Osteocyte (in vitro differentiated cells): ENCODE measurements around the gene H3-3A. TPM values are rescaled to one million over a fixed set of nuclear protein-coding genes. Genes with fewer than 3 reads are reported as not detected.

Source experiments
- DNase-seq: peaks from one replicate; pipeline ENCODE4 v3.0.0; 2021; ENCODE audit warnings: mixed read lengths; ENCODE audit not compliant: unreplicated experiment; ENCODE audit errors: extremely low spot score
- H3K27ac Mint-ChIP-seq: one replicate; pipeline ENCODE4 v1.8.0; 2021; ENCODE audit warnings: mild to moderate bottlenecking, mixed read lengths; ENCODE audit not compliant: unreplicated experiment
- H3K27me3 Mint-ChIP-seq: one replicate; pipeline ENCODE4 v1.8.0; 2021; ENCODE audit warnings: mixed read lengths; ENCODE audit not compliant: unreplicated experiment
- H3K36me3 Mint-ChIP-seq: one replicate; pipeline ENCODE4 v1.8.0; 2021; ENCODE audit warnings: mixed read lengths; ENCODE audit not compliant: unreplicated experiment
- H3K4me1 Mint-ChIP-seq: one replicate; pipeline ENCODE4 v1.8.0; 2021; ENCODE audit warnings: mixed read lengths; ENCODE audit not compliant: unreplicated experiment
- H3K4me3 Mint-ChIP-seq: one replicate; pipeline ENCODE4 v1.8.0; 2021; ENCODE audit warnings: mild to moderate bottlenecking, moderate library complexity, mixed read lengths; ENCODE audit not compliant: unreplicated experiment
- H3K9me3 Mint-ChIP-seq: one replicate; pipeline ENCODE4 v1.8.0; 2021; ENCODE audit warnings: mixed read lengths; ENCODE audit not compliant: unreplicated experiment
- CTCF ChIP-seq: fragments of 200-600 bp; sonication (generic); IDR thresholded peaks from 2 replicates; pipeline ENCODE4 v1.5.0; 2021; ENCODE audit warnings: antibody characterized with exemption, mild to moderate bottlenecking, moderate library complexity
- long read RNA-seq: library from polyadenylated mRNA; unstranded; transcript quantifications from one replicate; pipeline ENCODE4 v2.0.0, GENCODE V29; 2021
- total RNA-seq: library from RNA; stranded (reverse); gene quantifications from 2 replicates; pipeline ENCODE4 v1.2.1, GENCODE V29; 2021

The H3-3A gene
- total RNA-seq = 505 and 524 TPM in 2 replicates
- long read RNA-seq, transcript H3F3A-203 (4 exons, 1,088 nt) = major isoform, 414 of 417 reads
- long read RNA-seq, partial matches to known transcripts = 0 of 417 reads
- long read RNA-seq, other reads (novel, unspliced or antisense) = 3 of 417 reads

DNA sequence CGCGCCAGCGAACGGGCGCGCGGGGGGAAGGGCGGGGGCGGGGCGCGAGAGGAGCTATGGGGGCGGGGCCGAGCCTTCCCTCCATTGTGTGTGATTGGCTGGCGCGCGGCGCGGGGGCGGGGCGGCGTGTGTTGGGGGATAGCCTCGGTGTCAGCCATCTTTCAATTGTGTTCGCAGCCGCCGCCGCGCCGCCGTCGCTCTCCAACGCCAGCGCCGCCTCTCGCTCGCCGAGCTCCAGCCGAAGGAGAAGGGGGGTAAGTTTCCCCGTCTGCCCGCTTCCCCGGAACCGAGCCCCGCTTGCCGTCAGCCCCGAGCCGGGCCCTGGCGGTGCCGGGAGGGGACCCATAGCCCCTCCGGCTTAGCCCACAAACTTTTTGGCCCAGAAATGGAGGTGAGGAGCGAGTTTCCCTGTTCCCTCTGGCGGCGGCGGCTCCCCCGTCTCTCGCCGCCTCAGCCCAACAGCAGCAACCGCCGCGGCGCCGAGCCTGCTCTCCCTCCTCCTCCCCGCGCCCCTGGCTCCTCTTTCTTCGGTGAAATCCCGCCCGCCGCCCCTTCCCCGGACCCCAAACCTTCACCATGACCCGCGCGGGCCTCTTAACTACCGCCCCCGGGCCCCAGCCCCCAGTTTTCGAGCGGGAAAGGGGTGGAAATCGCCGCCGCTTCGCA is at the start of gene H3-3A:
H3-3A (plus strand) TSS at position 159 of the 666 bp plus-strand sequence. CDS start 1,636 bp downstream, outside the sequence.
- Mint-ChIP-seq H3K9me3 (no peaks in the 10 kb centered on the region), H3K27me3 (no peaks in the 10 kb centered on the region), H3K4me3 (peak within 1 kb of the TSS; percentile 99), H3K4me1 (peaks cover 38% of the 10 kb centered on the region), H3K36me3 (peaks cover 28% of the 10 kb centered on the region), H3K27ac (peak within 1 kb of the TSS; percentile 99)
- peak; percentile 99 for DNase-seq
- no peak for TF ChIP-seq CTCF

DNA sequence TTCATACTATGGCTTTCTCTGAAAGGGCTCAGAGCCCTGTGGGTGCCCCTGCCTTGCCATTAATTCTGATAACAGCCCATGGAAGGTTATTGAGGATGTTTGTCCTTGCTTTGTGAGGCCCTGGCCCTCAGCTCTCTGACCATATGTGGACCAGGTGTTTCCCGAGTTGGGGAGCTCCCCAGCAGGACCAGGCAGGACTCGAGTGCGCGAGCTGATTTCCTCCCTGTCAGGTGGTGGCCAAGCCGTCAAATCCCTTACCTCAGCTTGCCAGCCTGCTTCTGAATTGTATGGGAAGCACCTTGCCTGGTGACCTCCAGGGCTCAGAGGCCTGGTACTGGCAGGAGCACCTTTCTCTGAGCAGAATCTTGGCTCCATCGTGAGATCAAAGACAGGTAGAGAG is 45.4 kb upstream of the H3-3A start:
- DNase-seq = no peak
- no peak overlapping the region for H3K4me3 Mint-ChIP-seq
- peaks cover 37% of the 10 kb centered on the region for H3K27me3 Mint-ChIP-seq
- H3K27ac Mint-ChIP-seq = no peak overlapping the region
- H3K9me3 Mint-ChIP-seq = no peaks in the 10 kb centered on the region
- no peaks in the 10 kb centered on the region for H3K36me3 Mint-ChIP-seq
- H3K4me1 Mint-ChIP-seq = no peaks in the 10 kb centered on the region
- no peak for TF ChIP-seq CTCF

GRCh38 chr1:226019572-226019971 is 42.9 kb upstream of the H3-3A start:
- H3K27ac Mint-ChIP-seq = no peak overlapping the region
- H3K36me3 Mint-ChIP-seq = no peaks in the 10 kb centered on the region
- TF ChIP-seq CTCF = no peak
- peaks cover 24% of the 10 kb centered on the region for H3K27me3 Mint-ChIP-seq
- H3K9me3 Mint-ChIP-seq = no peaks in the 10 kb centered on the region
- no peak for DNase-seq
- no peaks in the 10 kb centered on the region for H3K4me1 Mint-ChIP-seq
- no peak overlapping the region for H3K4me3 Mint-ChIP-seq

DNA sequence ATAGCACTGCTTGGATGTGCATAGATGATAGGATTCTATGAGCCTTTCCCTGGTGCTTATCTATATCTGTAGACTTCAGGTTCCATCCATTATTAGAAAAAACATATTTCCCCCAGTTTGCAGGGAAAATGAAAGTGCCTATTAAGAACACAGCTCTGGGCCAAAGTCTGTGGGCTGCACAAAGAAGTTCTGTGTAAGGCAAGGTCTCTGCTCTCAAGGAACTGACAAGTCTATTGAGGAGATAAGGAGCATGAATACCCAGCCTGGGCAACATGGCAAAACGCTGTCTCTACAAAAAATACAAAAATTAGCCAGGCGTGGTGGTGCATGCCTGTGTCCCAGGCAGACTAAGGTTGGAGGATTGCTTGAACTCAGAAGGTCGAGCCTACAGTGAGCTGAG is 41.1 kb upstream of the H3-3A start:
- no peaks in the 10 kb centered on the region for H3K36me3 Mint-ChIP-seq
- no peak overlapping the region for H3K27ac Mint-ChIP-seq
- peaks cover 16% of the 10 kb centered on the region for H3K27me3 Mint-ChIP-seq
- no peaks in the 10 kb centered on the region for H3K4me1 Mint-ChIP-seq
- no peak overlapping the region for H3K4me3 Mint-ChIP-seq
- no peak for DNase-seq
- no peak for TF ChIP-seq CTCF
- no peaks in the 10 kb centered on the region for H3K9me3 Mint-ChIP-seq

GRCh38 chr1:226021801-226022200 is 40.7 kb upstream of the H3-3A start:
- no peak overlapping the region for H3K27ac Mint-ChIP-seq
- no peaks in the 10 kb centered on the region for H3K4me1 Mint-ChIP-seq
- peaks cover 12% of the 10 kb centered on the region for H3K27me3 Mint-ChIP-seq
- no peak overlapping the region for H3K4me3 Mint-ChIP-seq
- no peaks in the 10 kb centered on the region for H3K36me3 Mint-ChIP-seq
- DNase-seq = no peak
- no peaks in the 10 kb centered on the region for H3K9me3 Mint-ChIP-seq
- no peak for TF ChIP-seq CTCF
